H1 (cell line): ENCODE measurements around the gene TSPAN32.

ENCODE experiments used
- CEBPB ChIP-seq: IDR thresholded peaks from 2 replicates; pipeline ENCODE4 v1.6.1; 2012; ENCODE audit warnings: low read depth, low read length
- CHD1 ChIP-seq: IDR thresholded peaks from 2 replicates; pipeline ENCODE4 v1.6.1; 2012; ENCODE audit warnings: low read depth, low read length, improper control_type of control experiment
- EZH2 ChIP-seq: fragments of 200-600 bp; sonication (generic); IDR thresholded peaks from 2 replicates; pipeline ENCODE4 v1.7.1; 2012; ENCODE audit warnings: low read depth, mild to moderate bottlenecking, moderate library complexity, low read length, inconsistent platforms; ENCODE audit not compliant: severe bottlenecking
- JUND ChIP-seq: IDR thresholded peaks from 2 replicates; pipeline ENCODE4 v1.6.1; 2011; ENCODE audit warnings: mild to moderate bottlenecking, improper control_type of control experiment, low read length
- POLR2A ChIP-seq, 2 experiments: IDR thresholded peaks; 1 replicate in 1 of 2; 2 replicates in 1 of 2; pipeline ENCODE4 v1.6.1; 2011; ENCODE audit warnings: low read depth in 2 of 2, low read length in 2 of 2, mild to moderate bottlenecking in 2 of 2; ENCODE audit errors: control extremely low read depth in 1 of 2
- POLR2AphosphoS5 ChIP-seq: IDR thresholded peaks from 2 replicates; pipeline ENCODE4 v1.6.1; 2011; ENCODE audit warnings: low read depth, low read length
- RNF2 ChIP-seq: fragments of 200-900, 300-1000 bp; sonication (generic); IDR thresholded peaks from 2 replicates; pipeline ENCODE4 v1.7.1; 2016; ENCODE audit warnings: borderline replicate concordance, low read depth, mild to moderate bottlenecking, antibody characterized with exemption, low read length; ENCODE audit not compliant: poor library complexity, severe bottlenecking; ENCODE audit errors: missing control alignments
- SIN3A ChIP-seq, 2 experiments: IDR thresholded peaks in 1 of 2; conservative IDR thresholded peaks in 1 of 2; 2 replicates each; pipeline ENCODE4 v1.6.1; 2011 to 2012; ENCODE audit warnings: low read length in 2 of 2, improper control_type of control experiment in 1 of 2, low read depth in 1 of 2, mild to moderate bottlenecking in 1 of 2
- SIX5 ChIP-seq: IDR thresholded peaks from 2 replicates; pipeline ENCODE4 v1.6.1; 2011; ENCODE audit warnings: mild to moderate bottlenecking, low read depth, low read length
- SP1 ChIP-seq: IDR thresholded peaks from 2 replicates; pipeline ENCODE4 v1.6.1; 2011; ENCODE audit warnings: low read depth, low read length
- TF ChIP-seq, protein P1 (sequence below), 3 experiments: IDR thresholded peaks; 1 replicate in 2 of 3; 2 replicates in 1 of 3; pipeline versions ENCODE4 v1.5.1 to v1.6.1; 2011; ENCODE audit warnings: low read length in 3 of 3, mild to moderate bottlenecking in 3 of 3, inconsistent platforms in 2 of 3, low read depth in 1 of 3, moderate library complexity in 1 of 3; ENCODE audit not compliant: insufficient read depth in 1 of 3; ENCODE audit errors: control extremely low read depth in 1 of 3
- TF ChIP-seq, protein P2 (sequence below): IDR thresholded peaks from 2 replicates; pipeline ENCODE4 v1.6.1; 2012; ENCODE audit warnings: inconsistent platforms

DNA sequence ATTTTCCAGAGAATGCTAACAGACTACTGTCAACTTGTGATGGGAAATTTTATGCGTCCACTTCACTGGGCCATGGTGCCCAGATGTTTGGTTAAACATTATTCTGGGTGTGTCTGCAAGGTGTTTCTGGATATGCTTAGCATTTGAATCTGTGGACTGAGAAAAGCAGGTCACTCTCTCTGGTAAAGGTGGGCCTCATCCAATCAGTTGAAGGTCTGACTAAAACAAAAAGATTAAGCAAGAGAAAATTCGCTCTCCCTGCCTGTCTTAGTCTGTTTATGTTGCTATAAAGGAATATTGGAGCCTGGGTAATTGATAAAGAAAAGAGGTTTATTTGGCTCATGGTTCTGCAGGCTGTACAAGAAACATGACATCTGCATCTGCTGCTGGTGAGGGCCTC lies 43.2 kb downstream of the TSPAN32 start:
- TF ChIP-seq POLR2AphosphoS5 (no peak), CHD1 (no peak), SIN3A (conservative IDR thresholded peaks at IDR 0.05 in 1 of 2, IDR thresholded peaks at IDR 0.05 in 1 of 2; ENCODE audit: low read depth in 1 of 2, low read length in 2 of 2) (no peak), EZH2 (no peak), SIX5 (no peak), POLR2A (IDR thresholded peaks at IDR 0.05; ENCODE audit: control extremely low read depth in 1 of 2, low read depth in 2 of 2, low read length in 2 of 2) (no peak), CEBPB (no peak), SP1 (no peak), JUND (no peak), RNF2 (no peak)
- TF ChIP-seq, protein P1, sequence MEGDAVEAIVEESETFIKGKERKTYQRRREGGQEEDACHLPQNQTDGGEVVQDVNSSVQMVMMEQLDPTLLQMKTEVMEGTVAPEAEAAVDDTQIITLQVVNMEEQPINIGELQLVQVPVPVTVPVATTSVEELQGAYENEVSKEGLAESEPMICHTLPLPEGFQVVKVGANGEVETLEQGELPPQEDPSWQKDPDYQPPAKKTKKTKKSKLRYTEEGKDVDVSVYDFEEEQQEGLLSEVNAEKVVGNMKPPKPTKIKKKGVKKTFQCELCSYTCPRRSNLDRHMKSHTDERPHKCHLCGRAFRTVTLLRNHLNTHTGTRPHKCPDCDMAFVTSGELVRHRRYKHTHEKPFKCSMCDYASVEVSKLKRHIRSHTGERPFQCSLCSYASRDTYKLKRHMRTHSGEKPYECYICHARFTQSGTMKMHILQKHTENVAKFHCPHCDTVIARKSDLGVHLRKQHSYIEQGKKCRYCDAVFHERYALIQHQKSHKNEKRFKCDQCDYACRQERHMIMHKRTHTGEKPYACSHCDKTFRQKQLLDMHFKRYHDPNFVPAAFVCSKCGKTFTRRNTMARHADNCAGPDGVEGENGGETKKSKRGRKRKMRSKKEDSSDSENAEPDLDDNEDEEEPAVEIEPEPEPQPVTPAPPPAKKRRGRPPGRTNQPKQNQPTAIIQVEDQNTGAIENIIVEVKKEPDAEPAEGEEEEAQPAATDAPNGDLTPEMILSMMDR (IDR thresholded peaks at IDR 0.05; ENCODE audit: control extremely low read depth in 1 of 3, insufficient read depth in 1 of 3, low read depth in 1 of 3, low read length in 3 of 3), result no peak
- TF ChIP-seq, protein P2, sequence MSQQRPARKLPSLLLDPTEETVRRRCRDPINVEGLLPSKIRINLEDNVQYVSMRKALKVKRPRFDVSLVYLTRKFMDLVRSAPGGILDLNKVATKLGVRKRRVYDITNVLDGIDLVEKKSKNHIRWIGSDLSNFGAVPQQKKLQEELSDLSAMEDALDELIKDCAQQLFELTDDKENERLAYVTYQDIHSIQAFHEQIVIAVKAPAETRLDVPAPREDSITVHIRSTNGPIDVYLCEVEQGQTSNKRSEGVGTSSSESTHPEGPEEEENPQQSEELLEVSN, result no peak
